ENCODE results near the gene CLSTN2.

- TF ChIP-seq CTCF (IDR thresholded peaks at IDR 0.05 in 2 of 3, conservative IDR thresholded peaks at IDR 0.05 in 1 of 3; ENCODE audit: borderline replicate concordance in 1 of 3, insufficient read depth in 1 of 3, low read depth in 2 of 3, low read length in 2 of 3) (no peak), EZH2 (IDR thresholded peaks at IDR 0.05) (no peak), POLR2AphosphoS5 (IDR thresholded peaks at IDR 0.05; ENCODE audit: low read depth, low read length) (no peak), POLR2A (IDR thresholded peaks at IDR 0.05; ENCODE audit: borderline replicate concordance, extremely low read depth, insufficient read depth, insufficient read length) (no peak), ZNF274 (IDR thresholded peaks at IDR 0.05; ENCODE audit: low read depth, low read length) (no peak), CEBPB (IDR thresholded peaks at IDR 0.05; ENCODE audit: low read depth) (no peak), SIN3A (IDR thresholded peaks at IDR 0.05; ENCODE audit: low read depth) (no peak), MAX (IDR thresholded peaks at IDR 0.05) (no peak), RAD21 (IDR thresholded peaks at IDR 0.05; ENCODE audit: low read depth) (no peak)
Measured at GRCh38 chr3:140599496-140599895, 664.5 kb downstream of the CLSTN2 start.

Data from HCT116 (cell line).